CD4-positive, alpha-beta T cell treated with Interleukin-1 beta for 1 hour (primary cell): ENCODE data around the gene STIP1.

ENCODE experiments used
- DNase-seq, 2 donors: peaks; one replicate each; pipeline ENCODE4 v3.0.0-alpha.2; 2020 to 2022

The STIP1 gene

DNA sequence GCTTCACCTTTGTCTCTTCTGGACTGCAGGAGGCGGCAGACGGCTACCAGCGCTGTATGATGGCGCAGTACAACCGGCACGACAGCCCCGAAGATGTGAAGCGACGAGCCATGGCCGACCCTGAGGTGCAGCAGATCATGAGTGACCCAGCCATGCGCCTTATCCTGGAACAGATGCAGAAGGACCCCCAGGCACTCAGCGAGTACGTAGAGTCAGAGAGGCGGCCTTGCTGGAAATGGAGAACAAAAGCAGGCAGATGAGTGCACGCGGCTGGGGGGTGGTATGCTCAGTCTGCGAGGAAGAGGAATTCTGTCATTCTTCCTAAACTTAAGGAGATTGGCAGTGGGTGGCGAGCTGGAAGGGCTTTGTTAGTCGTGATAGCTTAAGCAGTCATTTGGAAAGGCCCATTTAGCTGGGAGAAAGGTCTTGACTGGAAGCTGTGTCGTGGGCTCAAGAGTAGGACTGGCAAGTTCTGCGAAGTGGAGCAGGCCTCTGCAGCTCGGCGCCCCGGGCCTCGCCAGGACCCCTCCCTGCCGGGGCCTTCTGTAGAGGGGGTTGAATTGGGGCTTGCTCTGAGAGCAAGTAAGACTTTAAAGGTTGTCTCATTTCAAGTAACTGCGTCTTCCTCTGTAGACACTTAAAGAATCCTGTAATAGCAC, 17.6 kb downstream of the STIP1 start:
- no peak for DNase-seq

DNA sequence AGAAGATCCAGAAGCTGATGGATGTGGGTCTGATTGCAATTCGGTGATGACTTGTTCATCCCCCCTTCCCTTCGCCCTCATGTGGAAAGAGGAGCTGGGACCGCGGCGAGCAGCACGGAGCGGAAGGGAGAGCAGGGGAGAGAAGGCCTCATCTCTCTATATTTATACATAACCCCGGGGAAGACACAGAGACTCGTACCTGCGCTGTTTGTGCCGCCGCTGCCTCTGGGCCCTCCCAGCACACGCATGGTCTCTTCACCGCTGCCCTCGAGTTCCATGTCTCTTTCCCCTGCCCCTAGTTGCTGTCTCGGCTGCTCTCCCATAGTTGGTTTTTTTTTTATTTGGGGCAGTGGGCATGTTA, 18.1 kb downstream of the STIP1 start:
- no peak for DNase-seq

DNA sequence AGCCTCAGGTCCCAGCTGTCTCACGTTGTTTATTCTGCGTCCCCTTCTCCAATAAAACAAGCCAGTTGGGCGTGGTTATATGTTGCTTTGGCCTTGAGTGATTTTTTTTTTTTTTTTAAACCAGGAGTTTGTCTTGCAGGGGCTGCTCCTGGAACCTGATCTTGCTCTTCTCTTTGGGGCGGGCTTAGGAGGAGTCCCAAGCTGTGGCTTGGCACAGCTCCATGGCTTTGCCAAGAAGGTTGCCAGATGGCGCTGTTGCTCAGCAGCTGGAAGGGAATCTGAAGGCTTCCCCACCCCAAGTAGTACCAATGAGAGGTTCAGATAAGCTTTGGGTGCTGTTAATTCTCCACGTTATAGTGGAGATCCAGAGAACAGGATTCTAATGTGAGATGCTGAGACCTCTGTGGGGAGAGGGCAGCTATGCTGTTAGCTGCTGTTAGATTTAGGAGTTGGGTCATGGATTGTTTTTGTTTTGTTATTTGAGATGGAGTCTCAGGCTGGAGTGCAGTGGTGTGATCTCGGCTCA, 18.6 kb downstream of the STIP1 start:
- peak; percentile 87 to 89 for DNase-seq

DNA sequence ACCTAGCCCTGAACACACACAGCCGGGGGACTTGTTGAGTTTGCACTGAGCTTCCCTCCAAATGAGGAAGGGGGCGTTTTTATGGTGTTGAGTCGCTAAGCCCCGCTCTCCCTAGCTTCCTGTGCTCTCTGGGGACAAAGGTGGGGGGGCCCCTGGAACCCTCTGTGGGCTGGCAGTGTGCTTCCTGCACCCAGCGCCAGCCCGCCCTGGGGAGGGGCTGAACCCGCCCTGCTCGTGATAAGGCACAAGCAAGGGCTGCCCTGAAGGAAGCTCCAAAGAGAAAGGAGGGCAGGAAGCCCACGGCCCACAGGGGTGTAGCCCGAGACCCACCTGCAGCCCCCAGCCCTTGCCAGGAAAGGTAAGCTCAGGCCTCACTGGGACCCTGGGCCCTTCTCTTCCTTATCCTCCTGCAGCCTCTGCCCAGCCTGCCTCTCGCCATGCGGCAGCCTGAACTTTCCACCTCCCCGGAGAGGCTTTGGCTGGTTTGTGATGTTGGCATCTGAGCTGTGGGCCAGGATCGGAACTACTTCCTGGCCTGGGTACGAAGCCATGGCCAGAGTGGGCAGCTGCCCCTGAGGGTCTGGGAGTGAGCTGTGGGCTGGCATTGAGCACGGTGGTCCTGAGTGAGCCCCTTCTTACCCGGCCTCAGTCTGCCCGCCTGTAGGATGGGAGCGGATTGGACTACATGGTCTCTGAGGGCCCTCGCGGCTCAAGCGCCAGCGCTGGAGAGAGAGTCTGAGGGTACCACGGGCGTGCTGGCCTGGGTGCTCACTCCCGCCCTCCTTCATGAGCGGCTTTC, 20.7 kb downstream of the STIP1 start, which contains the start of gene FERMT3:
TSS of gene FERMT3 (plus strand) at position 265 of the 799 bp plus-strand sequence. CDS start 644 bp downstream, outside the sequence.
- peak; percentile 76 for DNase-seq

DNA sequence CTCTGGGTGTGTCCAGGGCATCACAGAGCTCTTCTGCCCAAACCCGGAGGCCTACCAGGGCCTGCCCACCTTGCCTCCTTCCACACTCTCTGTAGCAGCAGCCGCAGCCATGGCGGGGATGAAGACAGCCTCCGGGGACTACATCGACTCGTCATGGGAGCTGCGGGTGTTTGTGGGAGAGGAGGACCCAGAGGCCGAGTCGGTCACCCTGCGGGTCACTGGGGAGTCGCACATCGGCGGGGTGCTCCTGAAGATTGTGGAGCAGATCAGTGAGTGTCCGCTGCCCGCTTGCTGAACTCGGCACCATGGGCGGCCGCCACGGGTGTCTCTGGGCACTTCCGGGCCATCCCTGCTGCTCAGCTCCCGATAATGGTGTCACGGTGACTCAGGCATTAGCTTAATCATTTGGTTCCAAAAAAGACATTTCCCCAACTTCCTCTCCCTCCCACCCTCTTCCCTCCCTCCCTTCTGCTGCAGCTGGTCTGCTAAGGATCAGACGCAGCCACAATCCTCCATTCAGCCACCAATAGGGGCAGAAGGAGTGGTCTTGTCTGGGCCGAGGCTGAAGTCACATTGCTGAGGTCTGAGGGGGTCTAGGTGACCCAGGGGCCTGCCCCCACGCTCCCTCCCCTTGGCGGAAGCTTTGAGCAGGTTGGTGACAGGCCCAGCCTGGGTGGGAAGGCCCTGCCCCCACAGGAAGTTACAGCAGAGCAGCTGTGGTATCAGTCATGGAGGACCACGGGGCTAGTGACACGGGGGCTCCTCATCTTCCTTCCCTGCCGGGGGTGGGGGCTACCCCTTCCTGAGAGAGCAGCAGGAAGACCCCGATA, 21.5 kb downstream of the STIP1 start:
- peak; percentile 77 to 82 for DNase-seq

DNA sequence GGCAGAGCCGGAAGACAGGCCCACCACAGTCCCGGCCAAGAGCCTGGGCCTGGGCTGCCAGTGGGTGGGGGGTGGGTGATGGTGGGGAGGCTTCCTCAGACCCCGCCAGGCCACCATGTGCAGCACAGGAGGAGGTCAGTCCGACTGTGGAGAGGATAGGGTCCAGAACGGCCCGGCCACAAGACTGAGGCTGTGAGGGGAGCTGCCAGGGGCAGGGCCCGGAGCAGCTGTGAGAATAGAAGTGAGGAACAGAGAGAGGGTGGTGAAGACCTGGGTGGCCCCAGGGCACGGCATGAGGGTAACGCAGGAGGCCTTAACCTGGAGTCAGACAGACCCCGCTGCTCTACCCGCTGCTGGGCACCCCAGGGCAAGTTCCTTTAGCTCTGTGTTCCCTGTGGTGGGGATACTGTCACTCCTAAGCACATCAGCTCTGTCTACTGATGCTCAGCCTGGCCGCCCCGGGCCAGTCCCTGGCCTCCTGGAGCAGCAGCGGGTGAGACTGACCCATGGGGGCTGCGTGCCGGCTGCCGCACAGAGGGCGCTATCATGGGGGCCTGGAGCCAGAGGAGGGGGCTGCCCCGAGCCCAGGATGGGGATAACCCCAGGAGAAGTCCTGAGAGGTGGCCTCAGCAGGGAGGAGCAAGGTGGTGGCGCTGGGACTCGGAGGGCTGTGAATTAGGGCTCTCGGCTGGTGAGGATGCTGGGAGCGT, 22.3 kb downstream of the STIP1 start:
- no peak for DNase-seq

DNA sequence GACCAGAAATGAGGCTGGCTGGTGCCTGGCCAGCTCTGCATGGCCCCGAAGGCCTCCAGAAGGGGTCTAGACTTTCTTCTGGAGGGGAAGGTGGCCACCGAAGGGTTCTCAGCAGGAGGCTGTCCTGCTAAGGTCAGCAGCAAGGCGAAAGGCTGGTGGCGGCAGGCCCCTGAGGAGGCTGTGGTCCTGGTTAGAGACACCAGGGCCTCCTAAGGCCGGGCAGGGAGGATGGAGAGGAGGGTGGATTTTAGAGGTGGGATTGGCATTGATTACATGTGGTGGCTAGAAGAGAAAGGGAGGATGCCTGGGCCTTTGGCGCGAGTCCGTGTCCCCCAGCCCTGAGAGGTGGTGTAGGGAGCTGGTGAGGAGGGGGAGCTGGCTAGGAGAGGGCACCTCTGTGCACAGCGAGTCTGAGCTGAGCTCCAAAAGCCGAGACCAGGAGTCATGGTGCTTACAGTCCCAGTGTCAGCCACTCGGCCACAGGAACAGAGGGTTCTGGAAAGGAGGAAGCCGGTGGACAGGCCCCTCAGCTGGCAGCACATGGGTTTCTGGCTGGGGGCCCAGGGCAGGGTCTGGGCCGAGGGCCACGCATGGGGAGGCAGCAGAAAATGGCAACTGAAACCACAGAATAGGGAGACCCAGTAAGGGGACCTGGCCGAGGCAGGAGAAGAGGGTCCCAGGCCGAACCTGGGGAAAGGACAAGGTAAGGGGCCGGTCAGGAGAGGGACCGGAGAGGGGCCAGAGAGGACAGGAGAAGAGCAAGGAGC, 23.0 kb downstream of the STIP1 start:
- no peak for DNase-seq

DNA sequence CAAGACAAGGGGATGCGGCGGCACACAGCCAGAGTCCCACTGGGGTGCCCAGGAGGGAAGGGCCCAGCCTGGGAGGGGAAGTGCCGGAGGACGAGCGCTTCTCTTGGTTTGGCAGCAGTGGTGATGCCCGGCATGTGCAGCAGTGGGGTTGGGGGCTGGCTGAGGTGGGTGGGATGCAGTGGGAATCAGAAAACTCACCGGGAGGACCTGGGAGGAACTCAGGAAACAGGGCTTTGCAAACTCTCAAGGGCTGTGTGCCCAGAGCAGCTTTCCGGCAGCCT, 23.5 kb downstream of the STIP1 start:
- DNase-seq = no peak

DNA sequence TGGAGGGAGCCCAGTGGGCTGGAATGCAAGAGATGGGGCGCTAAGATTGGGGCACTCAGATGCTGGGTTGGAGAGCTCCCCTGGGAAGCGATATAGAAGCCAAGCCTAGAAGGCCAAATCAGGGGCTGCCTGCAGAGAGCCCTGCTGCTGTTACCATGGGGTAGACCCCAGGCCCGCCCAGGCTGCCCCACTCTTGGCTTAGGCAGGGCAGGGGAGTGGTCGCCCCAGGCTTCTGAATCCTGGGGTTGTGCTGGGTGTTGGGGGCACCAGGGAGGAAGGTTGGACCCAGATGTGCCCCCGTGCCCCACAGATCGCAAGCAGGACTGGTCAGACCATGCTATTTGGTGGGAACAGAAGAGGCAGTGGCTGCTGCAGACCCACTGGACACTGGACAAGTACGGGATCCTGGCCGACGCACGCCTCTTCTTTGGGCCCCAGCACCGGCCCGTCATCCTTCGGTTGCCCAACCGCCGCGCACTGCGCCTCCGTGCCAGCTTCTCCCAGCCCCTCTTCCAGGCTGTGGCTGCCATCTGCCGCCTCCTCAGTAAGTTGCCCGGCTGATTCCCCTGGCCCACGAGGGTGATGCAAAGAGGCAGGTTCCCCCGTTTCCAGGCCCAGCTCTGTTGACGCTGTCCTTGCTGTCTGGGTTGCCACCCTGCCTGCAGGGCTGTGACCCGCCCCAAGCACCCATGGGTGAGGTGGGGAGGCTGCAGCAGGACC, 24.5 kb downstream of the STIP1 start:
- no peak for DNase-seq

DNA sequence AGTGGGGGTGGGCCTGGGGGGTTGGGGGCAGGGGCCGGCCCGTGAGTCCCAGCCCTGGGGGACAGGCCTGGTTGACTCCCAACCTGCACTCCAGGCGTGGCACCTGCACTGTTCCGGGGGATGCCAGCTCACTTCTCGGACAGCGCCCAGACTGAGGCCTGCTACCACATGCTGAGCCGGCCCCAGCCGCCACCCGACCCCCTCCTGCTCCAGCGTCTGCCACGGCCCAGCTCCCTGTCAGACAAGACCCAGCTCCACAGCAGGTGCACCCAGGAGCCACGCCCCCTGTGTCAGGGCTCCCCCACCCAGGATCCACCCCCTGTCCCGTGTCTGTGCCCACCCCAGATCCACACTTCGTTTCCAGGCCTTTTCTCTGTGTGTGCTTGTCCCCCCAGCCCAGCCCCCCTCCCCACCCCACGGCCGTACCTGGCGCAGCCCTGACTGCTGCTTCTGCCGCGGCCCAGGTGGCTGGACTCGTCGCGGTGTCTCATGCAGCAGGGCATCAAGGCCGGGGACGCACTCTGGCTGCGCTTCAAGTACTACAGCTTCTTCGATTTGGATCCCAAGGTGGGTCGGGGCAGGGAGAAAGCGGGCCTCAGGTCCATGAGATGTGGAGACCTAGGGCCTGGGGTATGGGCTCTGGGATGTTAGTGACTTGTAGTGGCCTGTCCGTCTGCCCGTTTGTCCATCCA, 25.4 kb downstream of the STIP1 start:
- DNase-seq = no peak

DNA sequence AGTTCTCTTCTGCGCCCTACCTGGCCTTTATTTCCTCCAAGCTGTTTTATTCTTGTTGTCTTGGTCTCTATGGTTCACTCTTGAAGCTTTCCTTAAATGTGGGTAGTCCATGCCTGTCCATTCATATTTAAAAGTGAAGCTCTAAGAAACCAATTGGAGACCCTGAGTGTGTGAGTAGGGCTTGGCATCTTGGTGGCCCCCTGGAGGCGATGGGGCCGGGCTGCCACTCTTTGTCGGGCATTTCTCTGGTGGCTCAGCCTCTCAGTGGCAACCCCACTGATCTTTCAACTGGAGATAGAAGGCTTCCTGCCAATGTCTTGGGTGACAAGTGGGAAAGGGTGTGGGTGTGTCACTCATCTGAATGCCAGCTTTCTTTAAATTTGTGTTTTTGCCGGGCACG, 30.9 kb downstream of the STIP1 start:
- no peak for DNase-seq

DNA sequence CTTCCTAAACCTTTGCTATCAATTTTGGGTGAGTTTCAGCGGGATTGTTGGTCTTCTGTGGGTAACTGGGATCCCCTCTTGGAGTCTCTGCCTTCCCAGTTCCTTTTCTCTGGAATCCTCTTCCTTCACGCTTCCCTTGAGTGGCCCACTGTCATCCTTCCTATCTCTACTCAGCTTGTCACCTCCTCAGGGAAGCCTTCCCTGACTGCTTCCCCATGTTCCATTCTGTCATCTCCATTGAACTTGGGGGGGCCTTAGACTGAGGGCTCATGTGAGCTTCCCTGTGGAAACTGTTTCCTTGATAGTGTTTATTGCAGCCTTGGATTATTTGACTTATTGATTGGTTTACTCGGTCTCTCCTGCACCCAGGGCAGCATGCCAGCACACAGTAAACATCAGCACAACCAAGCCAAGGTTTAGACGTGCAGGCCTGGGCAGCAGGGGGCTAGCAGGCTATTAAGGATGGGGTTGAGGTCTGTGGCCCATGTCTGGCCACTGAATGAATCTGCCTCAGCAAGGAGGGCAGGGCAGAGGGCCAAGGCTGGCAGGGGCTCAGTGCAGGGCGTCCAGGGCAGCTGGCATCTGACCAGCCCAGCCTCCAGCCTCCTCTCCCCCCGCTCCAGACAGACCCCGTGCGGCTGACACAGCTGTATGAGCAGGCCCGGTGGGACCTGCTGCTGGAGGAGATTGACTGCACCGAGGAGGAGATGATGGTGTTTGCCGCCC, 32.8 kb downstream of the STIP1 start:
- no peak for DNase-seq

DNA sequence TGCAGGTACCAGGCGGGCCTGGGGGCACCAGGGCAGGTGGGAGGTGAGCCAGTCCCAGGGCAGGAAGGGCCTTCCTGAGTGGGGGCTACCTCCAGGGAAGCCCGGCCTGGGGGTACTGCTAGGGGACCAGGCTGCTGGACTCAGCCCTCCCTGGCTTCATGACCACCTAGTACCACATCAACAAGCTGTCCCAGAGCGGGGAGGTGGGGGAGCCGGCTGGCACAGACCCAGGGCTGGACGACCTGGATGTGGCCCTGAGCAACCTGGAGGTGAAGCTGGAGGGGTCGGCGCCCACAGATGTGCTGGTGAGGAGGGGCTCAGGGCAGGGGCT, 33.3 kb downstream of the STIP1 start:
- DNase-seq = no peak

DNA sequence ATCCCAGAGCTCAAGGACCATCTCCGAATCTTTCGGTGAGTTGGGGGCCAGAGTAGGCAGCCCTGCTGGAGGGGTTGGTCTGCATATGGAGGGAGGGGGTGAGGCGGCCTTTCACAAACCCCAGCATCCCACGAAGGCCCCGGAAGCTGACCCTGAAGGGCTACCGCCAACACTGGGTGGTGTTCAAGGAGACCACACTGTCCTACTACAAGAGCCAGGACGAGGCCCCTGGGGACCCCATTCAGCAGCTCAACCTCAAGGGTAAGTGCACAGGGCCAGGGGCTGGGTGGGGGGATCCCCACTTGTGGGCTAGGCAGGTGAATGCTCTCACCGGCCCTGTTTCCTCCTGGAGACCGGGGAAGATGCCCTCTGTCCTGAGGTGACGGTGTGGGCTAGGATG, 33.8 kb downstream of the STIP1 start:
- no peak for DNase-seq

DNA sequence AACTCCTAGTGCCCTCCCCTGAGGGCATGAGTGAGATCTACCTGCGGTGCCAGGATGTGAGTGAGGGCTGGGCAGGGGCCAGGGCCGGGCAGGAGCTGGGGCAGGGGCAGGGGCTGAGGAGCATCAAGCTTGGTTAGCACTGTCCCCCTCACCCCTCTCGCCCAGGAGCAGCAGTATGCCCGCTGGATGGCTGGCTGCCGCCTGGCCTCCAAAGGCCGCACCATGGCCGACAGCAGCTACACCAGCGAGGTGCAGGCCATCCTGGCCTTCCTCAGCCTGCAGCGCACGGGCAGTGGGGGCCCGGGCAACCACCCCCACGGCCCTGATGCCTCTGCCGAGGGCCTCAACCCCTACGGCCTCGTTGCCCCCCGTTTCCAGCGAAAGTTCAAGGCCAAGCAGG, 34.3 kb downstream of the STIP1 start:
- no peak for DNase-seq

DNA sequence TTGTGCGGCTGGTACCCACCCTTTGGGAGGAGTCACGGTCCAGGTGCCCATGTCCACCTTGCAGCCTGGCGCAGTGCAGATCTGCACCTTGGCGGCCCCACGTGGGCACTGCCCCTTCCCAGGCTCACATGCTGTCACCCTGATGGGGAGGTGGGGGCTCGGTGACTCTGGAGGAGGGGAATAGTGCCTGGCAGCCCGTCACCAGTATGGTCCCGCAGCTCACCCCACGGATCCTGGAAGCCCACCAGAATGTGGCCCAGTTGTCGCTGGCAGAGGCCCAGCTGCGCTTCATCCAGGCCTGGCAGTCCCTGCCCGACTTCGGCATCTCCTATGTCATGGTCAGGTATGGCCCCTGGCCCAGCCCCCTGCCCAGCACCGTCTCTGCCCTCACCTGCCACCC, 34.8 kb downstream of the STIP1 start:
- DNase-seq = no peak

DNA sequence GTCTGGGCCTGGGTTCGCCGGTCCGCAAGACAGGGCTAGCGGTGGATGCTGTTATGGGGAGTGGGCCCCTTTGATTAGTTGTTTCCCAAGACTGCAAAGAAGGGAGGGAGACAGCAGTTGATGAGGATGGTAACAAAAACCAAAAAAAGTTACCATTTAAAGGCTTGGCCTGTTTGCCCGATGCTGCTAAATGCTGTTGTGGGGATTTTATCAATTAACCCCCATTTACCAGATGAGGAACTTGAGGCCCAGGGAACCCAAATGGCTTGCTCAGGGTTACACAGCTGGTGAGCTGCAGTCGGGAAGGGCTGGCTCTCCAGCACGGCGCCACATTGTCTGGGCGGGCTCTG, 36.7 kb downstream of the STIP1 start:
- DNase-seq = no peak

DNA sequence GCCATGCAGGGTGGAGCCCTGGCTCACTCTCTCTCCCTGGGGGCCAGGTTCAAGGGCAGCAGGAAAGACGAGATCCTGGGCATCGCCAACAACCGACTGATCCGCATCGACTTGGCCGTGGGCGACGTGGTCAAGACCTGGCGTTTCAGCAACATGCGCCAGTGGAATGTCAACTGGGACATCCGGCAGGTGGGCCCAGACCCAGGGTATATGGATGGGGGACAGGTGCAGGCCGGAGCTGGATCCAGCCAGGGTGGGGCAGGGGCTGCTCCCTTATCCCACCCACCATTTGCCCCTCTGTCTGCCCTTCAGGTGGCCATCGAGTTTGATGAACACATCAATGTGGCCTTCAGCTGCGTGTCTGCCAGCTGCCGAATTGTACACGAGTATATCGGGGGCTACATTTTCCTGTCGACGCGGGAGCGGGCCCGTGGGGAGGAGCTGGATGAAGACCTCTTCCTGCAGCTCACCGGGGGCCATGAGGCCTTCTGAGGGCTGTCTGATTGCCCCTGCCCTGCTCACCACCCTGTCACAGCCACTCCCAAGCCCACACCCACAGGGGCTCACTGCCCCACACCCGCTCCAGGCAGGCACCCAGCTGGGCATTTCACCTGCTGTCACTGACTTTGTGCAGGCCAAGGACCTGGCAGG, 37.2 kb downstream of the STIP1 start:
- DNase-seq = no peak

DNA sequence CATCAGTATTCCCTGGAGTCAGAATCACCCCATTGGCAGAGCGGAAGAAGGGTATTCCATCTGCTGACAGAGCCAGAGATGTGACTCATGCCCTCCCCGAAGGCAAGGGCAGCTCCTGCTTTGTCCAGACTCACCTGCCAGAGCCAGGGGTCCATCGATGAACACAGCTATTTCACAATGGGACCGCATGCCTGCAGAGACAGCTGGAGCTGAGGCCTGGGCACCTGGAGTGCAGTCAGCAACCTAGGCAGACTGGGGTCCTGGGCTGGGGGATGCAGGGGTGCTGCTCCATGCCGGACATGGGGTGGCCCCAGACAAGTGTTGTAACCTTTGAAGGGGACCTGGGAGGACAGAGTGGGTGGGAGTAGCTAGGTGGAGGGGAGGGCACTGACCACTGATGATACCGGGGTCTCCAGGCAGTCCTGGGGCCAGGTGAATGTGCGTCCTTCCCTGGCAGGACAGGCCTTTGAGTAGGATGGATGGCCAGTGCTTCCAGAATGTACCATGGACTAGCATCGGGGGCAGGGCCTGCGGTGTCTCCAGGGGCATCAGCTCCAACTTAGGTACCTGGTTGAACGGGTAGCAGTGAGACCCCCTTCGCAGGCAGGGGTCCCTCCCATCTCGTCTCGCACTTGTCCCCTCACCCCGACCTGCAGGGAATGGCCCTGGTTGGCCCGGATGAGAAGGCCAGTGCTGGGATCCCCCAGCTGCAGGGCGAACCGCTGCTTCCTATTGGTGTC, 38.4 kb downstream of the STIP1 start:
- no peak for DNase-seq
